ENCODE measurements around the gene PHTF1.

PHTF1 gene

DNA sequence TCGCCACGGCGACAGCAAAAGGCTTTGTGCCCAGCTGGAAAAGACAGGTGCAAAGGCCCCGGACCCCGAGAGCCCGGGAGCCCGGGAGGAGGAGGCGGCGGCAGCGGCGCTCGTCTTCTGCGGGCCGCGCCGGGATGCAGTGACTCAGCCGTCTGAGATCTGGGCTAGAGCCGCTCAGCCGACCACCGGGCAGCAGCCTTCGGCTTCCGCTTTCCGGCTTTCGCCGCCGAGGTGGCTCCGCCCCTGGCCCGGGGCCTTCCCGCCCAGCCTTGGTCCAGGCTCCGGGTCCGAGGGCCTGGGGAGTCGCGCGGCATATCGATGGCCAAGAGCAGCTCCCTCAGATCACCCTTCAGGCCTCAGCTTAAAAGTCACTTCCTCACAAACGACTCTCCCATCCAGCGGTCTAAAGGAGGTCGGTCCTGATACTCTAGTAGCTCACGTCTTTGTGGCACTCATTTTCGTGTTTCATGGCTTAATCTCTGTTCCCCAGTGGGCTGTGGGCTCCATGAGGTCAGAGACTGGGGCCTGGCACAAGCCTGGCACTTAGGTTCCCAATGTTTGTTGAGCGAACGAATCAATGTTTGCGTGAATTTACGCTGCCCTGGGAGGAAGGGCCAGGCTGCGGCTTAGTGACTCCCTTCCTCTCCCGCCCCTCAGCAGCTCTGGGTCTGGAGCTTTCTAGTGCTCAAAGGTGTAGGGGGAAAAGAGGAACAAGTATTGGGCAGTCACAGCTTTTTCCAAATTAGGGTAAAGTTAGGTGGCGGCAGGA, at the start of gene PHTF1:
Gene PHTF1, minus strand, starts transcription at position 154 of the 769 bp plus-strand sequence. CDS start 783 bp downstream, outside the sequence.
- Mint-ChIP-seq H3K27ac (peak within 1 kb of the TSS; percentile 94), H3K4me1 (ENCODE audit: low read depth) (peaks cover 33% of the 10 kb centered on the region), H3K36me3 (ENCODE audit: low read depth) (peaks cover 26% of the 10 kb centered on the region), H3K27me3 (ENCODE audit: low read depth) (no peaks in the 10 kb centered on the region), H3K9me3 (no peaks in the 10 kb centered on the region), H3K4me3 (peak within 1 kb of the TSS; percentile 94)

DNA sequence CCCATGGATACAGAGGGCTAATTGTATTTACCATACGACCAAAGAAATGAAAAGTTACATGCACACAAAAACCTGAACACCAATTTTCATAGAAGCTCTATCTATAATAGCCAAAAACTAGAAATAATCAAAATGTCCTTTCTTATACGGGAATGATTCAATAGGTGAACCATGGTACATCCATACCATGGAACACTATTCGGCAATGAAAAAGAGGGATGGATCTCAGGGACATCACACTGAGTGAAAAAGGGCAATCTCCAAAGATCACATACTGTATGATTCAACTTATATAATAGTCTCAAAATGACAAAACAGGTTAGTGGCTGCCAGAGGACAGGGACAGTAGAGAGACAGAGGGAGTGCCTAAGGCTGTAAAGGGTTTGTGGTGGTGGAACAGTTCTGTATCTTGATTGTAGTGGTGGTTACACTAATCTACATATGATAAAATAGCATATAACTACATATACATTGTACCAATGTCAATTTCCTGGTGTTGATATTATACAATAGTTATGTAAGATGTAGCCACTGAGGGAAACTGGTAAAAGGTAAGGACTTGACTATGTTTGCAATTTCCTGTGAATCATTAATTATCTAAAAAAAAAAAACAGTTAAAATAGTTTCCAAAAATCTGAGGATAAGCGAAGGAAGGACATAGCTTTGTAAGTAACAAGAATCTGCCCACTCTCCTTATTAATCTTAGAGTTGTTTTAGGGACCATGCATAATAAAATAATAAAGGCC, 49.3 kb upstream of the PHTF1 start:
- Mint-ChIP-seq H3K36me3 (ENCODE audit: low read depth) (peaks cover 21% of the 10 kb centered on the region), H3K4me3 (peak overlapping the region; percentile 19)

DNA sequence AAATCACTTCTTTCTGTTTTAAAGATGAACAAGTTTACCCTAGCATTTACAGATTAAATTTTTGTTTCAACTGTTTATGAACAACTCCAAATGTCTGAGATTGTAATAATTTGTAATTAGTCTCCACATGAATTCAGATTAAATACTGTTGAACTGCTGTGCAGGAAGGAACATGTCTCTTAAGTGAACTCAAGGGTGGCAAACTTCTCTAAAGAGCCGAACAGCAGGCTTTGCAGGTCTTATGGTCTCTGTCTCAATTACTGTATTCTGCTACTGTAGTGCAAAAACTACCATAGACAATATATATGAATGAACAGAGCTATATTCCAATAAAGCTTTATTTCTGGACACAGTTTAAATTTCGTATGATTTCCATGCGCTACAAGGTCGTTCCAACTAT, 46.4 kb upstream of the PHTF1 start:
- peaks cover 51% of the 10 kb centered on the region for H3K4me1 Mint-ChIP-seq (ENCODE audit: low read depth)
- H3K9me3 Mint-ChIP-seq = no peaks in the 10 kb centered on the region
- H3K27me3 Mint-ChIP-seq (ENCODE audit: low read depth) = no peaks in the 10 kb centered on the region
- H3K36me3 Mint-ChIP-seq (ENCODE audit: low read depth) = peaks cover 20% of the 10 kb centered on the region
- no peak overlapping the region for H3K4me3 Mint-ChIP-seq
- no peak overlapping the region for H3K27ac Mint-ChIP-seq

More for the DNA sequence above, 49.3 kb upstream of the PHTF1 start:
- no peaks in the 10 kb centered on the region for H3K27me3 Mint-ChIP-seq (ENCODE audit: low read depth)
- H3K4me1 Mint-ChIP-seq (ENCODE audit: low read depth) = peaks cover 43% of the 10 kb centered on the region
- no peaks in the 10 kb centered on the region for H3K9me3 Mint-ChIP-seq
- H3K27ac Mint-ChIP-seq = peak overlapping the region; percentile 5

DNA sequence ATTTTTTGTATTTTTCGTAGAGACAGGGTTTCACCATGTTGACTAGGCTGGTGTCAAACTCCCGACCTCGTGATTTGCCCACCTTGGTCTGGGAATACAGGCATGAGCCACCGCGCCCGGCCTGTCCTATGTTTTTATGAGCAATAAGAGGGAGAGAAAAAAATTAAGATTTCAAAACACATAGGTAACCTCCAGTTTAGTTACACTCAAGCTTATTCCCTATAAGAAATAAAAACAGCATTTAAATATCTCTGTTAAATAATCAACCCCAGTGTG, 45.9 kb upstream of the PHTF1 start:
- H3K4me1 Mint-ChIP-seq (ENCODE audit: low read depth) = peaks cover 49% of the 10 kb centered on the region
- H3K36me3 Mint-ChIP-seq (ENCODE audit: low read depth) = peaks cover 20% of the 10 kb centered on the region
- no peaks in the 10 kb centered on the region for H3K27me3 Mint-ChIP-seq (ENCODE audit: low read depth)
- no peak overlapping the region for H3K4me3 Mint-ChIP-seq
- no peak overlapping the region for H3K27ac Mint-ChIP-seq
- H3K9me3 Mint-ChIP-seq = no peaks in the 10 kb centered on the region

DNA sequence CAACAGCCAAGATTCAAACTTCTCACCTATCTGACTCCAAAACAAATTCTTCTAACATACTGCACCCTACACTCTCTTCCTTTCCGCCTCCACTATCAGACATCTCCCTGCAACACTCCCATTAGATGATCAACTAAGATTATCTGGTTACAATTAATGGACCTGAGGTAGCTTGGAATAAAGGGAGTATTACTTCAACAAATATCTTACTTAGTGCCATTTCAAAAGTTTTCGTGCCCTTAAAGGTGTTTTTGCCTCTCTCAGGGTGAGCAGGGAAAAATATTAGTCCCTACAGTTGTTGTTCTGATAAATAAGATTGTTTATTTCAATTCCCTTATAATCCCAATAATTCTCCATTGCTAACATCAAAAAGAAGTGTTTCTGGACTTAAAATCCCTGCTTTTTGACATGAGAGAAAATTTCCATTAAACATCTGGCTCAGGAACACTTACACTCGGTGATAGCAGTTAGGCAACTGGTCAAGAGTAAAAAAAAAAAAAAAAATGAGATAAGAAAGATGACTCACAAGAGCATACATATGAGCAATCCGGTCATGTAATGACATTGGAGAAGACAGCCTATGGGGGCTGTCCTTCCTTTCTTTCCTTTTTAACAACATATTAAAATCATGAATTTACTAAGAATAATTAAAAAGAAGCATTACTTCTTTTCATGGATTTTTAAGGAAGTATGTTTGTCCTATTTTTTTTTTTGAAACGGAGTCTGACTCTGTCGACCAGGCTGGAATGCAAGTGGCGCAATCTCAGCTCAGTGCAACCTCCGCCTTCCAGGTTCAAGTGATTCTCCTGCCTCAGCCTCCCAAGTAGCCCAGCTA, 45.4 kb upstream of the PHTF1 start:
- peaks cover 20% of the 10 kb centered on the region for H3K36me3 Mint-ChIP-seq (ENCODE audit: low read depth)
- H3K9me3 Mint-ChIP-seq = no peaks in the 10 kb centered on the region
- H3K27ac Mint-ChIP-seq = no peak overlapping the region
- no peak overlapping the region for H3K4me3 Mint-ChIP-seq
- H3K4me1 Mint-ChIP-seq (ENCODE audit: low read depth) = peaks cover 44% of the 10 kb centered on the region
- no peaks in the 10 kb centered on the region for H3K27me3 Mint-ChIP-seq (ENCODE audit: low read depth)

DNA sequence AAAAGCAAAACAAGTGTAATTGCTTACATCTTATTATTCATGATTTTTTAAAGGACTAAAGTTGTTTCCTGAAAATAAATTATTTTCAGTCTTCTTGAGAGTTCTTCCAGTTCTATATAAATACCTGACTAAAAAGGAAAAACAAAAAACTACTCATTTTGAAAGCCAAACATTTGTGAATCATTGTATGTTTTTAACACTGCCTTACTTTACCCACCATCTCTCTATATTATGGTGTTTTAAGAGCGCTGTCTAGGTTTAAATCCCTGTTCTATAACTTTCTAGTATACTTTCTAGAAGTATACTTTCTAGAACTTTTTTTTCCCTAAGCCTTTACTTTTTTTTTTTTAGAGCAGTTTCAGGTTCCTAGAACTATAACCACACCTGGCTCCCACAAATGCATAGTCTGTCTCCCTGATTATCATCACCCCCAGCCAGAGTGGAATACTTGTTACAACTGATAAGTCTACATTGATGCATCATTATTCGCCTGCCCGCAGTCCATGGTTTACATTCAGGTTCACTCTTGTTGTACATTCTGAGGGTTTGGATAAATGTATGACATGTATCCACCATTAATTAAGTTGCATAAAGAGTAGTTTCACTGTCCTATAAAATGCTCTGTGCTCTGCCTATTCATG, 43.2 kb upstream of the PHTF1 start:
- Mint-ChIP-seq H3K4me3 (no peak overlapping the region), H3K36me3 (ENCODE audit: low read depth) (peaks cover 27% of the 10 kb centered on the region), H3K27me3 (ENCODE audit: low read depth) (no peaks in the 10 kb centered on the region), H3K4me1 (ENCODE audit: low read depth) (peaks cover 41% of the 10 kb centered on the region), H3K27ac (no peak overlapping the region), H3K9me3 (no peaks in the 10 kb centered on the region)

DNA sequence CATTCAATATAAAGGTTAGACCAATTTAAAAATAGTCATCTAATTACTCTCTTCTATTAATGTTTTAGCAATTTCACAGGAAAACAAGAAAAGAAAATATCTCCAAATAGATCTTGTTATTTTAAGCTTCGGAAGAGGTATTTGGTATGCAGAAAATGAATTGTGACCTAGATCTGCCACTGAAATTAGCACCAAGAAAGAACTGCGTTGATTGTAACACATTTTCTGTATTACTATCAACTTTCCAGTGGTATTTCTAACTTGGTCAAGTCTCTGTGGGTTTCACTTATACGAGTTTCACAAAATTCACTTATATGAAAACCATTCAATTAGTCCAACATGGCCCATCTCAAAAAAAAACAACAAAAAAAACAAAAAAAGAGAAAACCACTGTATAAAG, 41.2 kb upstream of the PHTF1 start:
- Mint-ChIP-seq H3K27me3 (ENCODE audit: low read depth) (no peaks in the 10 kb centered on the region), H3K4me3 (no peak overlapping the region), H3K4me1 (ENCODE audit: low read depth) (peaks cover 35% of the 10 kb centered on the region), H3K27ac (no peak overlapping the region), H3K9me3 (no peaks in the 10 kb centered on the region), H3K36me3 (ENCODE audit: low read depth) (peaks cover 28% of the 10 kb centered on the region)

DNA sequence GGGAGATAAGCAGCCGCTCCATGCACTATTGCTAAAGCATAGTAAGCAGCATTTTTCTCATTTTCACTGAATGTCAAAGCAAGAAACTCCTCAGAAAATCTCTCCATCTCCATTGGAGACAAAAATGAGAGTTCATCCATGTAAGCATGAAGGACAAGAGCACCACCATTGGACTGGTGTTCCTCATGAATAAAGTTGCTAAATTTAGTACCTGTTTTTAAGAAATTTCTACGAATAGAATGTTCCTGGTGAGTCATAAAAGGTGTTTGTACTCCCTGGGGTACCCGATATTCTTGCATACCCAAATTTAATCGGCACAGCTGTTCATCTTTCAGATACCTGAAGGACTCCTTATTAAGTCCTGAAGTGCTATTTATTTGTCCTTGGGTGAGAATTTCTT, 38.2 kb upstream of the PHTF1 start:
- Mint-ChIP-seq H3K27ac (no peak overlapping the region), H3K36me3 (ENCODE audit: low read depth) (peaks cover 31% of the 10 kb centered on the region), H3K9me3 (no peaks in the 10 kb centered on the region), H3K4me1 (ENCODE audit: low read depth) (peaks cover 25% of the 10 kb centered on the region), H3K27me3 (ENCODE audit: low read depth) (no peaks in the 10 kb centered on the region), H3K4me3 (no peak overlapping the region)

DNA sequence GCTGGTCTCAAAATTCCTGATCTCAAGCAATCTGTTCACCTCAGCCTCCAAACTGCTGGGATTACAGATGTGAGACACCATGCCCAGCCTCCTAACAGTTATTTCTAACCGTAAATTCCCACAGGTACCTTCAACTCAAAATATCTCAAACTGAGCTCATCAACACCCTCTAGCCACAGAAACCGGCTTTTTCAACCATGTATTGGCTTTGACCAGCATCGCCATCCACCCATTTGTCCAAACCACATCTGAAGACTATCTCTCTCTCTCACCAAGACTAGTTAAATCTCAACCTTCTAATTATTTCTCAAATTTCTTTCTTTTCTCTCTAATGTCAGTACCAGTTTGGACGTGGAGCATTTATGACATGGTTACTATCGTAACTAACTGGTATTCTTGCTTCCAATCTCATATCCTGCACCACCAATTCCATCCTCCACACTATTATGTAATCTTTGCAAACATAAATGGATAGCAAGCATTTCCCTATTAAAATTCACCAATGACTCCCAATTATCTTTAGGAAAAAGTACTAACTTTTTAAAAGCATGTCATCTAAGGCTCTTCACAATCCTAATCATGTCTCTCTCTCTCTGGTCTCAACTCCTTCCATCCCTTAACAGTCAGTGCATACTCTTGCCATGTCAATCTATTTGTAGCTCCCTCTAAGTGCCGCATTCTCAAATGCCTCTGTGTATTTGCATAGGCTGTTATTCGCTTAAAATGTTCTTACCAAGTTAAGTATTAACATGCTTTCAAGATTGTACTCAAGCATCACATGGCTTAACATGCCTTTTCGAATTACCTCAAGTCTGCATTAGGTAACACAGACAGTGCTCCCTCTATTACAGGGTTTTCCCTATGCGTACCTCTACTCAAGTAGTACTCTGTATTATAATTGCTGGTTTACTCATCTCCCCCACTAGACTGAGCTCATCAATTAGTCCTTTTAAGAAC, 34.9 kb upstream of the PHTF1 start:
- peaks cover 52% of the 10 kb centered on the region for H3K36me3 Mint-ChIP-seq (ENCODE audit: low read depth)
- H3K27me3 Mint-ChIP-seq (ENCODE audit: low read depth) = no peaks in the 10 kb centered on the region
- no peak overlapping the region for H3K4me3 Mint-ChIP-seq
- peaks cover 29% of the 10 kb centered on the region for H3K4me1 Mint-ChIP-seq (ENCODE audit: low read depth)
- H3K27ac Mint-ChIP-seq = no peak overlapping the region
- no peaks in the 10 kb centered on the region for H3K9me3 Mint-ChIP-seq

DNA sequence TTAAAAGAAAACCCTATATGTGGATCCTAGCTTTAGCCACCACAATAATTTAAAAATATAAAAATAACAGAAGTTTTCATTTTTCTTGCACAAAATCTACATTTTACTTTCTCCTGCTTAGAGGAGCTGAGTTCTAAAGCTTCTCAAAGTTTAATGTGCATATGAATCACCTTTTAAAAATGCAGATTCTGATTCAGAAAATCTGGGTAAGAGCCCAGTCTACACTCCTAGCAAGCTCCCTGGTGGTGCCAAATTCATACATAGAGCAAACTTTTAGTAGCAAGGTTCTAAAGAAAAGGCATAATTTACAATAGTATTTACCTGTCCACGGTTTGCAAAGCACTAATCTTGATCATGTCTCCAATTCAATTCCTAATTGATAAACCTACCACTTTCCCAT, 33.7 kb upstream of the PHTF1 start:
- no peak overlapping the region for H3K27ac Mint-ChIP-seq
- peaks cover 29% of the 10 kb centered on the region for H3K4me1 Mint-ChIP-seq (ENCODE audit: low read depth)

DNA sequence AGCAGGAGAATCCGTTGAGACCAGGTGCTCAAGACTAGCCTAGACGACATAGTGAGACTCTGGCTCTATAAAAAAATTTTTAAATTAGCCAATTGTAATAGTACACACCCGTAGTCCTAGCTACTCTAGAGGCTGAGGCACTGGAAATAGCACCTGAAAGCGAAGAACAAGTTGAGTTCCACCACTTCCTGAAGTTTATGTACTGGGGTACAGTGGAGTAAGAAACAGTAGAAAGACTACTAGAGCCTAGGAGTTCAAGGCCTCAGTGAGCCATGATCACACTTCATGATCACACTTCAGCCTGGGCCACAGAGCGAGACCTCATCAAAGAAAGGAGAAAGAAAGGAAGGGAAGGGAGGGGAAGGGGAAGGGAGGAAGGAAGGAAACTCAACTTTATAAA, 33.2 kb upstream of the PHTF1 start:
- peaks cover 50% of the 10 kb centered on the region for H3K36me3 Mint-ChIP-seq (ENCODE audit: low read depth)
- H3K27me3 Mint-ChIP-seq (ENCODE audit: low read depth) = no peaks in the 10 kb centered on the region
- peak overlapping the region; percentile 80 for H3K27ac Mint-ChIP-seq
- no peak overlapping the region for H3K4me3 Mint-ChIP-seq
- H3K4me1 Mint-ChIP-seq (ENCODE audit: low read depth) = peaks cover 30% of the 10 kb centered on the region
- H3K9me3 Mint-ChIP-seq = no peaks in the 10 kb centered on the region

More for the DNA sequence above, 33.7 kb upstream of the PHTF1 start:
- no peaks in the 10 kb centered on the region for H3K27me3 Mint-ChIP-seq (ENCODE audit: low read depth)
- H3K4me3 Mint-ChIP-seq = no peak overlapping the region
- no peaks in the 10 kb centered on the region for H3K9me3 Mint-ChIP-seq
- peaks cover 52% of the 10 kb centered on the region for H3K36me3 Mint-ChIP-seq (ENCODE audit: low read depth)

DNA sequence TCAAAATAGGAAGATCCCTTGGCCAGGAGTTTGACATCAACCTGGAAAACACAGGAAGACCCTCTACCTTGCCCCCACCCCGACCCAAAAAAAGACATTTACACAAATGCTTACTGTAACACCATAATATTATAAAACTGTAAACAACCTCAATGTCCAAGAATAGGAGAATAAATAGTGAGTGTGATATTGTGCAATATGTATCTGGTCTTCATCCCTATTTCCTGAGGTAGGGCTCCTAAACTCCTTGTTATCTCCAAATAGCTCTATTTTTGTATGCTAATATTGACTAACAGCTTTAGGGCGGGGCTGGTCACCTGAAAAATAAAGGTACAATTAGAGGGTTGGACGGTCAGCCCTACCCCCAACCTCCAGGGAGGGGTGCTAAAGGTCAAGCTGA, 29.5 kb upstream of the PHTF1 start:
- Mint-ChIP-seq H3K4me1 (ENCODE audit: low read depth) (peaks cover 42% of the 10 kb centered on the region), H3K9me3 (no peaks in the 10 kb centered on the region), H3K4me3 (no peak overlapping the region), H3K27me3 (ENCODE audit: low read depth) (no peaks in the 10 kb centered on the region), H3K36me3 (ENCODE audit: low read depth) (peaks cover 41% of the 10 kb centered on the region), H3K27ac (no peak overlapping the region)

DNA sequence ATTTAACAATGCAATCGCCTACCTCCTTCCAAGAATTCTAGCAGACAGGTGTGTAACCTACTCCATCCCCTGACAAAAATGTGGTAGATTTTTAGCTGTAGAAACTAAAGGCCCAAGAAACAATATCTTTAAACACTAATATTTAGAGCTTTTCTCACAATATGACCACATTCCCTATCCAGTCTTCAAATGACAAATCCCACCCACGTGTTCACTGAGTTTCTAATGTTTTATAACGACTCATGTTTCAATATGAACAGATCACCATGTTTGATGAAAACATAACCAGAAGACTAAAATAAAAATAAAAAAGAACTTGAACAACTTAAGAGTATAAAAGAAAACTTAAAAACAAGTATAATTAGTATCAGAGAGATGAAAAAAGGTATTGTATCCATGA, 28.4 kb upstream of the PHTF1 start:
- no peak overlapping the region for H3K27ac Mint-ChIP-seq
- peaks cover 50% of the 10 kb centered on the region for H3K4me1 Mint-ChIP-seq (ENCODE audit: low read depth)
- H3K27me3 Mint-ChIP-seq (ENCODE audit: low read depth) = no peaks in the 10 kb centered on the region
- no peaks in the 10 kb centered on the region for H3K9me3 Mint-ChIP-seq
- no peak overlapping the region for H3K4me3 Mint-ChIP-seq
- H3K36me3 Mint-ChIP-seq (ENCODE audit: low read depth) = peaks cover 41% of the 10 kb centered on the region
